ENCODE data around the gene NFYA. TPM values are rescaled to one million over a fixed set of nuclear protein-coding genes. Genes with fewer than 3 reads are reported as not detected.

Gene NFYA
- polyA plus RNA-seq (2013, experiment 1 of 2; ENCODE audit: insufficient read length), result 23.9 TPM
- 17.4 TPM for polyA plus RNA-seq (2013, experiment 2 of 2; ENCODE audit: insufficient read length)

DNA sequence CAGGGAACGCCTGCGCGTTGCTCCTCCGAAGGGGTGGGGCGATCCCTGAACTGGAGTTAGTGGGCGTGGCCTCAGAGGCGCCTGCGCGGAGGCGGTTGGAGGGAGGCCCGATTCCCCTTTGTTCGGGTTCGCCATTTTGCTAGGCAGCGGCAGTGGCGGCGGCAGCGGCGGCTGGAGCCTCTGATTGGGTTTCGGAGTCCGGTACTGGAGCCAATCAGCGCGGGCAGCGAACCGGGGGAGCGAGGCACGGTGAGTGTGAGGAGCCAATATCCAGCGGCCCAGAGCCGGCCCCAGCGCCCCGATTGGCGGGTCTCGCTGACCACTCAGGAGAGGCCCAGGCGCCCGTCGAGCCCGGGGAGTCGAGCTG is at the start of gene NFYA:
NFYA (plus strand) TSS at position 139 of the 367 bp plus-strand sequence. CDS start 6,116 bp downstream, outside the sequence.
- peak; percentile 99 for DNase-seq

- DNase-seq, result no peak
Measured at GRCh38 chr6:41023114-41023513, 49.7 kb upstream of the NFYA start.

DNA sequence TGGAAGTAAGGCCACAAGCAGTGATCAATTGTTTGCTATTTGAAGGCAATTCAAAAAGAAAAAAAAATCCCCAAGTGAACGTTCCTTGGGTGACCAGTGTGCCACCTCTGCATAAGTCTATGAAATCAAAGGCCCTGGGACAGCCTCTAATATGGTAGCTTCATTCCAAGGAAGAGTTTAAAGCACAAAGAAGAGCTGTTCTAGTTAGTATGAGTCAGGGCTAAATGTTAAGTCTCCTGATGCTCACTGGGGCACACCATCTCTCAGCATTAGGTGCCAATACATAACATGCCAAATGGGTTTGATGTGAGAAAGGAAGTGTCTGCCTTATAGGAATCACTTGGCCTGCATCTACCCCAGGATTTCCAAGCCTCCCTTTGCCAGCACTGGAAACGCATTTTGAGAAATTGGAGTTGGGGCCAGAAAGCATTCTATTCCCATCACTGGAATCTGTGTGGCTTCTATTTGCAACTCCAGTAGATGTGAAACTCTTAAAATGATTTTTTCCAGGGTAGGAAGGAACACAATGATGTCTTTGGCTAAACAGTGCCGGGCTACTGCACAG is 46.7 kb upstream of the NFYA start:
- DNase-seq, result no peak

- no peak for DNase-seq
Measured at GRCh38 chr6:41027241-41027640, 45.5 kb upstream of the NFYA start.

GRCh38 chr6:41027799-41028560 is 44.8 kb upstream of the NFYA start:
- peak; percentile 65 for DNase-seq

DNA sequence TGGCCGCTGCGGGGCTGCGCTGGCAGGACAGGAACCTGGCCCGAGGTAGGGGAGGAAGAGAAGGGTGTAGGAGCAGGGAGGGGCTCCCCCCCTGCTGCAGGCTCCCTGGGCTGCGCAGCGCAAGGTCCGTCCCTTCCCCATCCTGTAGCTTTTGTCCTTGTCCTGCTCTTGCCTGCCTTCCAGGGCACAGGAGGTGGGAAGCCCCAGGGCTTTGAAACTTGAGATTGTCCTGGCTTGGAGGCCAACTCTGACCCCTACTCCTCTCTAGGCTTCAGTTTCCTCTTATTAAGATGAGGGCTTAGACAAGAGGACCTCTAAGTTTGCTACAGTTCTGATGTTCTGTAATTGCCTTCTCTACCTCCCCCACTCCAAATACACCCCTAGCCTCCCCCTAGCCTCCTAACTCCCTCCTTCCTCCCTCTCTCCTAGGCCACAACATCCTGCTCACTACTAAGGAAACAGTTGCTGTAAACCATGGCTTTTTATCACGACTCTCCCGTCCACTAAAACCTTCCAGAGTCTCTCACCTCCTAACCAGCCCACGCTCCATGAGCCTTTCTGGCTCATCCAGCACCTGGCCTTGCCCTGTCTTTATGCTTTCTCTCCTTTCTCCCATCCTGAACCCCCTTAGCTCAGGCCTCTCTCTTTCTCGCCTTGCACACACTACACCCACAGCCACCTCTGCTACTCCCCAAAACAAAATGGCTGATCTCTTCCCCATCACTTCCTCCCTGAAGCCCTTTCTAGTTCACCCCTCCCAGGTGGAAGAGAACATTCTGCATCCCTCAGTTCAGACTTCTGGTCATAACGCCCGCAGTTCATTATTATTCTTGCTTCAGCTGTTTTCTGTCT is 44.0 kb upstream of the NFYA start:
- no peak for DNase-seq

GRCh38 chr6:41032830-41033229 is 39.9 kb upstream of the NFYA start:
- DNase-seq, result no peak

- DNase-seq, result no peak
Measured at GRCh38 chr6:41033776-41034175, 39.0 kb upstream of the NFYA start.

- no peak for DNase-seq
Measured at GRCh38 chr6:41036186-41036585, 36.6 kb upstream of the NFYA start.

- no peak for DNase-seq
Measured at GRCh38 chr6:41036601-41037000, 36.2 kb upstream of the NFYA start.

DNA sequence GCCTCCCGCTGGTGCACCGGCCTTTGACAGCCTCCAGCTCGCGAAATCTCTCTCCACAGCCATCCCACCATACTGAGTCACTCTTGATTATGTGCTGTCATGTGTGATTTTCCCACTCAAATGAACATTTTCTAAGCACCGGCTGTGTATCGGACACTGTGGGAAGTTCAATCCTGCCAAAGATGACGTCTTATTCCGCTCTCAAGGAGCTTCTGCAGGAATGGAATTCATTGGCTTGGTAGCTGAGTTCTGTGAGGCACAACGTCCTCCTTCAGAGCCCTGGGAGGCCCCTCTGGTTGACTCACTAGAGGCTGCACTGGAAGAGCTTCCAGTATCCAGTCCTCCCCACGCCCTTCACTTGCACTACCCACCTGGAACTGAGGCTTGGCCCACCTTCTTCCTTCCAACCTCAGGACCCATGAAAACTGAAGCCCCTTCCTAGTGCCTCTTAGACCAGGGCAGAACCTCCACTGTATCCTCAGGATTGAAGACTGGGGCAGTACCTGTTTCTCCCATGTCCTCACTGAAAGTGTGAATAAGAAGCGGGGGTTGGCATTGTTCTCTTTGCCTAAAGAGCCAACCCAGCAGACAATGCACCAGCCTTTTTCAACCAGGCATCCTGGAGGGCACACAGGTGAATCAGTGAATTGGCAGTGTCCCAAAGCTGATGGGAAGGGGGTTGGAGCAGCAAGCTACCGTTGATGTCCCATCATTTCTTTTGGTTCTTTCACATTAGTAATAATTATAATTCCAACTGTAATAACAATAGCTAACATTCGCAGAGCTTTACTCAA is 35.5 kb upstream of the NFYA start:
- DNase-seq, result no peak

DNA sequence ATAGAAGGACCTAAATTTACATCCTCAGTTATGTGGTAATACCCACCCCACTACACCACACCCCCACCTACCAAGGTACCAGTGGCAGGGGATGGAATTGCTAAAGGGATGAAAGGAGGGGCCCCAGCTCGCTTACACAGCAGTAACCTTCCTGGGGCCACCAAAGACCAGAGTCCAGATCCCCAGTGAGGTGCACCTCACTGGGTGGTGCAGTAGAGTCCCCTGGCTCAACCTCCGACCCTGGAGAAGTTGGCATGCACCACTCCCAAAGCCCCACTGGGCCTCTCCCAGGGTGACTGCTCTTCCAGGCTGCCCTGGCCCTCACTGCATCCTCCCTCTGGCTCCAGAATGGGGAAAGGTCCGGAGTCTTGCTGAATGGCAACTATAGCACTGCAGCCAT is 34.6 kb upstream of the NFYA start:
- no peak for DNase-seq

- DNase-seq, result no peak
Measured at GRCh38 chr6:41039060-41039998, 33.4 kb upstream of the NFYA start, which contains the start of gene UNC5CL. Gene UNC5CL, minus strand, starts transcription at chr6:41039221. Its CDS starts 4,147 bp downstream, at chr6:41035074.

GRCh38 chr6:41040101-41040939 is 32.5 kb upstream of the NFYA start:
- peak; percentile 21 for DNase-seq

GRCh38 chr6:41040940-41041536 is 31.7 kb upstream of the NFYA start:
- no peak for DNase-seq

DNA sequence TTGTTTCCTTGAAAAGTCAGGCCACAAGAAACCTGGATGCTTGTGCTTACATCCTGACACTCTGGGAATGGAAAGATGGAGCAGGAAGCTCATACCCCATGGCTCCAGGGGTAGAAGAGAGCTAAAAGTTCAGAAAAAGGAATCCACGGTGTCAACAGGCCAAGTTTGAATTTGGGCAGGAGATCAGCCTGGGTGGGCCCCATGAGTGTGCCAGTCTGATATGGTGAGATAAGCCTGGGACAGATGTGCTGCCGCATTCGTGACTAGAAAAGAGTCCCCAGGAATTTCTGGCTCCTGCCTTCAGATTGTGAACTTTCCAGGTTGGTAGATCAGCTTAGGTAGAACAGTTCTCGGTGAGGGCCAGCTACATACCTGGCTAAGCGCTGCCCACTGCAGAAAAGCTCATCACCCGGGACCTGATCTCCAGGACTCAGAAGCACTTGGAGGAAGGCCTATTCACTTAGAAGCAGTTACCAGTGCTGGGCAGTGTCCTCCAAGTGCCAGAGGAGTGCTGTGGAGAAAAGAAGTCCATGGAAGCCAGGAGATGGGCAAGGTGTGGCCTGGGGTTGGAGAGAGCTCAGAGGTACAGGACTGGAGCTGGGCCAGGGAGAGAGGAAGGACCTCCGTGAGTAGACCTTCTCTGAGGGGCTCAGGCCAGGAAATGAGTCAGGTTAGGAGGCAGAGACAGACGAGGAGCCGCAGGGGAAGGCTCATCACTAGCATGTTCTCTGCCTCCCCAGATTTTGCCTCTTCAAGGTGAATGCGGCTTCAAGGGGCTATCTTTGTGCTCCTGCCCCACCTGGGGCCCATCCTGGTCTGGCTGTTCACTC is 30.3 kb upstream of the NFYA start, which contains the start of gene TSPO2:
TSPO2 (plus strand) TSS at position 242 of the 830 bp plus-strand sequence; CDS start at position 761, 519 bp downstream.
- no peak for DNase-seq

DNA sequence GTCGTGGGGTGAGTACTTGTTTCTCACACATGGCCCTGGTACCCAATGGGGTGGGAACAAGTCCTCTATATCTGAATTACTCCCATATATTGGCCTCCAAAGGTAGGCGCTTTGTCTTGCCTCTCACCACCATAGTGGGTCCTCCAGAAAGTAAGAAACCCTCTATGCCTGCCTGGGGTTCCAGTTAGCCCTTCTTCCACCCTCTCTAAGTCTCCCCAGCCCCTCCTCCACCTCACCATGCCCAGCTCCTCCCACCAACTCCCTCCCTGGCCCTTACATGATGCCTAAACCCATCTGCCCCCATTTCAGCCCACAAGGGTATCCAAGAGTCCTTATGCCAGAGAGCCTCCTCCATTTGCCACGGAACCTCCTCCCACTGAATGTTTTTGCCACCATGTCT is 29.6 kb upstream of the NFYA start:
- no peak for DNase-seq

GRCh38 chr6:41045664-41046063 is 27.1 kb upstream of the NFYA start:
- DNase-seq, result no peak

DNA sequence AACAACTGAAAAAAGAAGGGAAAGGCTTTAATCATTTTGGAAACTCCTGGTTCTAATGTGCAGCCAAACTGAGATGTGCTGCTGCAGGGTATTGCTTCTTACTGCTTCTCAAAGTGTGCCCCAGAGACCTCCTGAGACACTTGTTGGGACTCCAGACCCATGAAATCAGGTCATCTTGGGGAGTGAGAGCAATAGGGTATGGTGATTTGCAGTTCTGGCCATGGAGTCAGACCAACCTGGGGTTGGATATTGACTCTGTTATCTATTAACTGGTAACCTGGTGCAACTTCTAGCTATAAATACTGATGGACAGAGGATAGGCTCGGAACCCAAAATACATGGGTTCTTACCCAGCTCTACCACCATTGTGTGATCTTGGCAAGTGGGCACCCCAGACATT is 26.7 kb upstream of the NFYA start:
- DNase-seq, result no peak

Data from fibroblast of skin of back (primary cell).